Skin epidermis (tissue), 12 donors: ENCODE measurements around the gene MBD3.

Source experiments
- H3K27ac ChIP-seq, 21 experiments: fragments of 200-600 bp; sonication (generic) in 11 of 21; one replicate each; pipeline ENCODE4 v1.5.0; 2020; ENCODE audit warnings: mild to moderate bottlenecking in 3 of 21, inconsistent platforms in 2 of 21, moderate library complexity in 2 of 21
- H3K4me3 ChIP-seq, 7 experiments: fragments of 200-600 bp; sonication (generic) in 2 of 7; one replicate each; pipeline ENCODE4 v1.5.0; 2020; ENCODE audit warnings: inconsistent platforms in 2 of 7, mild to moderate bottlenecking in 2 of 7, moderate library complexity in 1 of 7

The MBD3 gene

DNA sequence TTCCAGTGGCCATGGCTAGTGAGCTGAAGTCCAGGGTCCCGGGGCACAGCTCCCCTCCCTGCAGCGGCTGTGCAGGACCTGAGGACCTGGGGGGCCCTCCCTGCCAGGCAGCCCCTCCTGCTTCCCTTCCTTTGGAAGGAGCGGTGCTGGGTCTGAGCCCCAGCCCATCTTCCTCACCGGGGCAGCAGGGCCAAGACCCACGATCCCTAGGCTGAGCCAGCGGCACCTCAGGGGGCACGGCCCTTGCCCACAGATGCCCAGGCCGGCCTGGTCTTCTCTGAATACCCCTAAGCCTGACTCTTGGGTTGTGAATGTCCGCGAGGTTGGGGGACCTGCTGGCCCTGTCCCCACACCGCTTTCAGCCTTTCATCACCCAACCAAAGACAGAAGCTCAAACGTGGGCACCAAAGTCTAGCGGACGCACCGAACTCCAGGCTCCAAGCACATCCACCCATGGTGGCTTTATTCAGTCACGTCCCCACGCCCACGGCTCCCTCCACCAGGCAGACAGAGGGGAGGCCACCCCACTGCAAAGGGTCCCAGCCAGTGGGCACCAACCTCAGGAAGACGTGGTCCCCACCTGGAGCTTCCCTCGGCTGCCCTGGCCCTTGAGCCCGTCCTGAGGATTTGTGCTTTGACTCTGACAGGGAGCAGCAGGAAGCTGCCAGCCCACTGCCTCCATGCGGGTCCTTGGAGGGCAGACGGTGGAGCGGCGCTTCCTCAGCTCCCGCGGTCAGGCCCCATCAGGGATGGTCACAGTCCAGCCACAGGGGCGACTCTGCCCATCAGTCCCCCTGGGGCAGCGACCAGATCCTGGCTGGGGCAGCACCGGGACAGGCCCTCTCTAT, 16.2 kb downstream of the MBD3 start:
- Histone ChIP-seq H3K27ac (peak overlapping the region in 1 of 21 experiments; percentile 20), H3K4me3 (no peak overlapping the region)

DNA sequence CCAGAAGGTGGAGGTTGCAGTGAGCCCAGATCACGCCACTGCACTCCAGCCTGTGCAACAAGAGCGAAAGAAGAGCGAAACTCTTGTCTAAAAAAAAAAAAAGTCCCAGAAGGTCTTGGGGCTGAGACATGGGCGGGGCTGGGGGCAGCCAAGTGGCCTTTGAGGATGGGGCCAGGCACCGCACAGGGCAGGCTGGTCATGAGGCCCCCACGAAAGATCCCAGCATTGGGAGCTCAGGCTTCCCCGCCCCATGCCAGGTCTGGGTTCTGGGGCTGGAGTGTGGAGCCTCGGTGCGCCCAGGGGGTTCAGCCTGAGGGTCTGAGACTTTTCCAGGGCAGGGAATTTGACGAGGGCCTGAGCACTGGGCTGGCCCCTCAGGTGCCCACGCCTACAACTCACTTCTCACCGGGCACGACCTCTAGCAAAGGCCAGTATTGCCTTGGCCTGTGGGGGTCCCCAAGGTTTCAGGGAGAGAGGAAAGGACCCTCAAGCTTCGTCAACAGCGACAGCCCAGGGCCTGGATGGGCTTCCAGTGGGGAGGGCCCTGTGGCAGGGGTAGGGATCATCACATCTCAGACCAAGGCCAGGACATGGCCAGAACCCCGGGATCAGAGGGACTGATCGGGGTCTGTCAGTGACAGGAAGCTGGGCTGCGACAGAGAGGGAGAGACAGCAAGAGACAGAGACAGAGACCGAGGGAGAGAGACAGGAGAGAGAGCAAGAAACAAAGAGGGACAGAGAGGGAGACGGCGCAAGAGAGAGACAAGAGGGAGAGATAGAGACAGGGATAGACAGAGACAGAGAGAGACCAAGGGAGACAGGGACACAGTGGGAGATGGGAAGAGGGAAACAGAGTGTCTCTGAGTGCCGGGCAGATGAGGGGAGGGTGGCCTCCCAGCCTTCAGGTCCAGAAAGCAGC, 17.1 kb downstream of the MBD3 start:
- Histone ChIP-seq H3K4me3 (no peak overlapping the region), H3K27ac (peak overlapping the region in 1 of 21 experiments; percentile 20)

DNA sequence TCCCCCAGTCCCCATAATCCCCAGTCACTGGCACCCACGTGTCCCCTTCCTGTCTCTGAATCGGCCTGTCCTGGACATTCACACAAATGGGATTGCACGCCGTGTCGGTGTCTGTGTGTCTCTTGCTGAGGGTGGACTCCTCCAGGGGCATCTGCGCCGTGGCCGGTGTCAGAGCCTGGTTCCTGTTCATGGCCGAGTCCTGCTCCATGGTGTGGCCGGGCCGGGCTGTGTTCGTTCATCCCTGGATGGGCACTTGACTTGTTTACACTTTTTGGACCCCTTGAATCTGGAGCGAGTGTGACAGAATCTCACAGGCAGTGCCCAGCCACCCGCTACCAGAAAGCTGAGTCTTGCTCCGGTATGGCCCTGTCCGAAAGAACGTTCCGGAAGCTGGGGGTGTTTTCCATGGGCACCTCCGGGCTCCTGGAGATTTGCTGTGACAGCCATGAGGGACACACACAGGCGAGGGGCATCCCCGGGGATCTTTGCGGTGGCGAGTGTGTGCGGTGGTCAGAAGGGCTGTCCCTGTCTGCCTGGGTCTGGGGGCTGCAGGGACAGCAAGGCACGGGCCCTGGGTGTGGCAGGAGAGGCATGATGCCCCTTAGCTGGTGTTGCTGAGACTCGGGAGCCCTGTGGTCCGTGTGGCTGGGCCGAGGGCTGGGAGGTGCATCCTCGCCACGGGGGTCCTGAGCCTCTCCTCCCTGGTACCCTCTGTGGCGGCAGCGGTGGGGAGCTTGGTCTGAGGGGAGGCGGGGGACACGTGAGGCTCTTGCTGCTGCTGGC, 18.1 kb downstream of the MBD3 start:
- no peak overlapping the region for H3K4me3 ChIP-seq
- no peak overlapping the region for H3K27ac ChIP-seq

DNA sequence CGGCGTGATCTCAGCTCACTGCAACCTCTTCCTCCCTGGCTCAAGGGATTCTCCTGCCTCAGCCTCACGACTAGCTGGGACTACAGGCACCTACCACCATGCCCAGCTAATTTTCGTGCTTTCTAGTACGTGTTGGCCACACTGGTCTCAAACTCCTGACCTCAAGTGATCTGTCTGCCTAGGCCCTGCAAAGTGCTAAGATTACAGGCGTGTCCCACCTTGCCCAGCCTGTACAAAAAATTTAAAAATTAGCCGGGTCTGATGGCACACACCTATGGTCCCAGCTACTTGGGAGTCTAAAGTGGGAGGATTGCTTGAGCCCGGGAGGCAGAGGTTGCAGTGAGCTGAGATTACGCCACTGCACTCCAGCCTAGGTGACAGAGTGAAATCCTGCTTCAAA, 19.9 kb downstream of the MBD3 start:
- Histone ChIP-seq H3K4me3 (no peak overlapping the region), H3K27ac (no peak overlapping the region)

DNA sequence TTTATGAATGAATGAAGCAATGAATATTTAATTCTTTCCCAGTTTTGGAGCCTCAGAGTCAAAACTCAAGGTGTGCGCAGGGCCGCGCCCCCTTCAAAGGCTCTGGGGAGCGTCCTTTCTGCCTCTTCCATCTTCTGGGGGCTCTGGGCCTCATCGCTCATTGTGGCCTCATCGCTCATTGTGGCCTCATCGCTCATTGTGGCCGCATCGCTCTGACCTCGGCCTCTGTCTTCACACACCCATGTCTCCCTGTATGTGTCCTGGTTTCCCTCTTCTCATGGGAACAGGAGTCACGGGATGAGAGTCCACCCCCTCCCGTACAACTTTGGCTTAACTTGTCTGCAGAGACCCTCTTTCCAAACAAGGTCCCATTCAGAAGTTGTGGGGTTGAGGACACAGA, 21.3 kb downstream of the MBD3 start:
- H3K27ac ChIP-seq: no peak overlapping the region
- no peak overlapping the region for H3K4me3 ChIP-seq

DNA sequence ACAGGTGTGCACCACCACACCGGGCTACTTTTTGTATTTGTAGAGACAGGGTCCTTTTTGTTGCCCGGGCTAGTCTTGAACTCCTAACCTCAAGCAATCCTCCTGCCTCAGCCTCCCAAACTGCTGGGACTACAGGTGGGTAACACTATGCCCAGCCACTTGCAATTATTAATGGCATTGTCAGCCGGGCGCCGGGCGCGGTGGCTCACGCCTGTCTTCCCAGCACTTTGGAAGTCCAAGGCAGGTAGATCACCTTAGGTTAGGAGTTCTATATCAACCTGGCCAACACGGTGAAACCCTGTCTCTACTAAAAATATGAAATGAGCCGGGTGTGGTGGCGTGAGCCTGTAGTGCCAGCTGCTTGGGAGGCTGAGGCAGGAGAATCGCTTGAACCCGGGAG, 21.8 kb downstream of the MBD3 start:
- Histone ChIP-seq H3K4me3 (no peak overlapping the region), H3K27ac (no peak overlapping the region)

DNA sequence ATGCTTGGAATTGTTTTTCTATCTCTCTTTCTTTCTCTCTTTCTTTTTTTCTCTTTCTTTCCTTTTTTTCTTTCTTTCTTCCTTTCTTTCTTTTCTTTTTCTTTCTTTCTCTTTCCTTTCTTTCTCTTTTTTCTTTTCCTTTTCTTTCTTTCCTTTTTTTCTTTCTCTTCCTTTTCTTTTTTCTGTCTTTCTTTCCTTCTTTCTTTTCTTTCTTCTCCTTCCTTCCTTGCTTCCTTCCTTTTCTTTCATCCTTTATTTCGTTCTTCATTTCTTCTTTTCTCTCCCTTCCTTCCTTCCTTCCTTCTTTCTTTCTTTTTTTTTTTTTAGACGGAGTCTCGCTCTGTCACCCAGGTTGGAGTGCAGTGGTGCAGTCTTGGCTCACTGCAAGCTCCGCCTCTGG, 22.7 kb downstream of the MBD3 start:
- no peak overlapping the region for H3K27ac ChIP-seq
- no peak overlapping the region for H3K4me3 ChIP-seq

DNA sequence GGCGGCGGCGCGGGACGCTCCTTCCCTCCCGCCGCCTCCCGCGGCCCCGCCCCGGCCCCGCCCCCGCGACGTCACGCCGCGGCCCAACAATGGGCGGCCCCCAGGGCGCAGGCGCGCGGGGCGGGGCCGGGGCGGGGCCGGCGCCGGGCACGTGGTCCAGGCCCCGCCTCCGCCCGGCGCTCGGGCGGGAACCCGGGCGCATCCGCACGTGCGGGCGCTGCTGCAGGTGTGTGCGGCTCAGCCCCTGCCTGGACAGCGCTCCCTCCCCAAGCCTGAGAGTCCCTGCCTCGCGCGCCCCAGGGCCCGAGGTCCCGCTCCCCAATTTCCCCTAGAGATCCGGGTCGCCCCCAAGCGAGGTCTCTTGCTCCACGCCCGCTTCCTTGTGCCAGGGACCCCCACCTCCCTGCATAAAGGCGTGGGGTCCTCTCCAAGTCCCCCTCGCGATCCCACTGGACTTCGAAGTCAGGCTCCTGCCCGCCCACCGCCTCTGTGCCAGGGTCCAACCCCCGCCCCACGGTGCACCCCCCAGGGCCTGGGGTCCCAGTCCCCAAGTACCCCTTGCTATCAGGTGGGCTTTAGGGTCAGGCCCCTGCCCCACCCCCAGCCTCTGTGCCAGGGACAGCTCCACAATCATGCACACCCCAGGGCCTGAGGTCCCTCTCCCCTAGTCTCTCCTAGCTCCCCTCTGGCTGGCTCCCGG, 24.2 kb downstream of the MBD3 start, which contains the start of gene MEX3D:
Gene MEX3D (minus strand): TSS at position 6 of the 700 bp plus-strand sequence. CDS start 267 bp downstream, outside the sequence.
- Histone ChIP-seq H3K27ac (peak within 1 kb of the TSS; percentile 13 to 87 (median 74)), H3K4me3 (peak within 1 kb of the TSS; percentile 60 to 86 (median 74))

DNA sequence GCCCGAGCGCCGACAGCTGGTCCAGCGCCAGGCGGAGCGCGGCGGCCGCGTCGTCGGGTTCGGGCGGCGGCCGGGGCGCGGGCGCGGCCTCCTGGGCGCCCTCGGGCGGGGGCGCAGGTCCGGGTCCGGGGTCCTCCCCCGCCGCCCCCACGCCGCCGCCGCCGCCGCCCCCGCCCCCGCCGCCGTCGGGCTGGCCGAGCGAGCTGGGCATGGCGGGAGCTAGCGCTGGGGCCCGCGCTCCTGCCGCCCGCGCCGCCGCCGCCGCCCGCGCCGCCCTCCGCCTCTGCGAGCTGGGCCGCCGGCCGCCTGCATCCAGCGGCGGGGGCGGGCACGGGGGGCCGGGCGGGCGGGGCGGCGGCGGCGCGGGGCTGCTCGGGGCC, 24.8 kb downstream of the MBD3 start:
- H3K4me3 ChIP-seq: peak overlapping the region in 3 of 7 experiments; percentile 74 to 78 (median 75)

DNA sequence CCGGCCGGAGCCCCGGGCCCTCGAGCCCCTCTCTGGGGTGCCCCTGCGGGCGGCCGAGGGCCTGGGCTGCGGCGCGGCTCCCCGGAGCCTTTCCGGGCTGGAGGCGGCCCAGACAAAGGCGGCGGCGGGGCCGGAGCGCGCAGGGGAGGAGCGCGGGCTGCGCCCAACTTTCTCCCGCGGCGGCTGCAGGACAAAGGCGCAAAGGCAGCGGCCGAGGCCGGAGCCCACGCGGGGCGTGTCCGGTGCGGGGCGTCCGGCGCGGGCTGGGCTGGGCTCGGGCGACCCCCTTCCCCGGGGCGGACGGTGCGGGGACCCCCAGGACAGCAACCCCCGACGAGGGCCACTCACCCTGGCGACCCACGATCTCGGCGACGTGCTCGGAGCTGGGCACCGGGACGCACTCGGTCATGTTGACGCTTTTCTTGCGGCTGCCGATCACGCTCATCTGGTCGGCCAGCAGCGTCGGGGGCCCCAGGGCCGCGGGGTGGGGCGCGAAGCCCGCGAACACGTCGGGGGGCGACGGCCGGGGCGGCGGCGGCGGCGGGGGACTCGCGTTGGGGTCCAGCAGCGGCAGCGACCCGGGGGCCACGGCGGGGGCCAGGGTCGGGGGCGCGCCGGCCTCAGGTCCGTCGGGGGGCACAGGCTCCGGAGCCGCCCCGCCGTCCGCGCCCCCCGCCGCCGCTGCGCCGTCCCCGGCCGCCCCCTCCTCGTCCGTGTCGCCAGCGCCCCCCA, 25.4 kb downstream of the MBD3 start:
- H3K4me3 ChIP-seq: peak overlapping the region; percentile 60 to 86 (median 74)
- H3K27ac ChIP-seq: peak overlapping the region; percentile 13 to 87 (median 74)

More for the DNA sequence above, 24.8 kb downstream of the MBD3 start:
- H3K27ac ChIP-seq: peak overlapping the region in 1 of 21 experiments; percentile 72

DNA sequence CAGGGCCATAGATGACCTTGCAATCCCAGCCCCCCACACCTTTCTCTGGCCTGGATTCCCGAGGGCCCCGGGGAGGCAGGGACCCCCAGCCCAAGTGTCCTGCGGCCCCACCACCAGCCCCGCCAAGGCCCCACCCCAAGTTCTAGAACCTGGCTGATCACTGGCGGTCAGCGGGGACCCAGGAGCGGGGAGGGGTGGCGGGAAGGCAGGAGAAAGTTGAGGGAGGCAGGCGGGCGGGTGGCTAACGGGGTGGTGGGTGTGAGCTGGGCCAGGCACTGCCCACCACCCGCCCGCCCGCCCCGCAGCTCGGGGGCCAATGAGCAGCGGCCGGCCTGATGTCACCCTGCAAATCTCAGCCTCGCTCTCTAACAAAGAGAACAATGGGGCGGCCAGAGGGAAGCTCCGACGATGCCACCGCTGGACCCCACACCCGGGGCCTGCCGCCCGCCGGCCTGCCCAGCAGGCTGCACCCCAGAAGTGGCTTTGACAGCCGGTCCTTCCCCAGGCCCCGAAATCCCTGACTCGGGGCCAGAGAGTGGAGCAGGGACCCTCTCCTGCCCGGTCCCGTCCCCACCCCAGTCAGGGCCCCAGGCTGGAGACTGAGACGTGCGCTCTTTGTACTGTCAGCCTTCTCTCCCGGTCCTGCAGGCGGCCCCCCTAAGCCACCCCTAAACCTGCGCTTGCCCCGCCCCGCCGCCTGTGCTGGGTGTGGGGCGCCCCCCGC, 26.1 kb downstream of the MBD3 start:
- Histone ChIP-seq H3K27ac (peak overlapping the region; percentile 13 to 87 (median 72)), H3K4me3 (peak overlapping the region; percentile 60 to 86 (median 74))

DNA sequence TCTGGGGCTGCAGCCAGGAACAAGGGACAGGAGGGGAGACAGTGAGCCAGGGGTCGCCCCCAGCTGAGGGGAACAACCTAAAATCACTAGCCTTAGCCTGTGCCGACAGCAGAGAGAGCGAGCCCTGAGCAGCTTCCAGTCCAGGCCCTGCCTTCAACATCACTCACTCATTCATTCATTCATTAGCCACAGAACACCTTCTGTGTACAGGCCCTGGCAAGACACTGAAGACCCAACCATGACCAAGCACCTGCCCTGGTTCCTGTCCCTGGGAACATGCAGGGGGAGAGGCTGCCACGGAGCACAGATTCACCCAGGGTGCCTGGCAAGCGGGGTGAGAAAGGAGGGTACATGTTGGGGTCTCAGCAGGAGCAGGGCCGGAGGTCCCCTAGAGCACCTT, 29.4 kb downstream of the MBD3 start:
- H3K27ac ChIP-seq: no peak overlapping the region
- no peak overlapping the region for H3K4me3 ChIP-seq

DNA sequence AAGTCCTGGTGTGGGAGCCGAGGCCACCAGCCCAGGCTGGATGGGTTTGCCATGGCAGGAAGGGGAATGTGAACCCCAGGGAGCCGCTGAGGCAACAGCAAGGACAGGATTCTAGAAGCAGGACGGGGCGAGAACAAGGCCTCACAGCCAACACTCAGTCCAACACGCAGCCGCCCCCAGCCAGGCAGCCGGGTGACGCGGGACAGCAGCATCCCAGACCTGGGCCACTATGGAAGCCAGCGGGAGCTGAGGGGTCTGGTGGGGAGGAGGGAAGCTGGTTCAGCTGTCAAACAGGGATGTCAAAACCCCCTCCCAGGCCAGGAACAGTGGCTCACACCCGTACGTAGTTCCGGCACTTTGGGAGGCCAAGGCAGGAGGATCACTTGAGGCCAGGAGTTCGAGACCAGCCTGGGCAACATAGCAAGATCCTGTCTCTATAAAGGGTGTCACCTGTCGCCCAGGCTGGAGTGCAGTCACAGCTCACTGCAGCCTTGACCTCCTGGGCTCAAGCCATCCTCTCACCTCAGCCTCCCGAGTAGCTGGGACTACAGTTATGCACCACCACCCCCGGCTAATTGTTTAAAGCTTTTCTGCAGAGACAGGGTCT, 31.3 kb downstream of the MBD3 start:
- Histone ChIP-seq H3K27ac (no peak overlapping the region), H3K4me3 (no peak overlapping the region)

DNA sequence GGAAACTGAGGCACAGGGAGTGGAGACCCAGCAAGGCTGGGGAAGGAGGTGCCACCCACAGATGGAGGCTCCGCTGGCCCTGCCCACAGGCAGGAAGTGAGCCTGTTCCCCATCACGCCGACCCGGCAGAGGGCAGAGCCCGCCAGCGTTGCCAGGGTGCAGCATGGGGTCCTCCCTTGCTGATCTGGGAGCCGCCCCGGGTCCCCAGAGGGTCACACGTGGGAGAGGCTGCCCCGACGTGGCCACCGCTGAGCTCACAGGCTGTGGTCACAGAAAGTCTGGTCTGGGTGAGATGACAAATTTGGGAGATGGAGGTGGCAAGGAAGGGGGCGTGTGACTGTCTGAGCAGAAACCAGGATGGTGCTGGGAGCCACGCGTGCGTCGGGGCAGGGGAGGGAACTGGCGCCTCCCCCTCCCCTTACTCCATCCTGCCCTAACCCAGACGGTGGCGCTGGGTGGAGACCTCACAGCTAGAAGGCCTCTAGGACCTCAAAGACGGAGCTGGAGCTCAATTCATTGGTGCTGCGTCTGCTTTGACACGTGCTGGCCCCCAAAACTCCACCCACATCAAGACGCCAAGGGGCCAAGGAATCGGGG, 32.3 kb downstream of the MBD3 start:
- Histone ChIP-seq H3K4me3 (no peak overlapping the region), H3K27ac (no peak overlapping the region)

DNA sequence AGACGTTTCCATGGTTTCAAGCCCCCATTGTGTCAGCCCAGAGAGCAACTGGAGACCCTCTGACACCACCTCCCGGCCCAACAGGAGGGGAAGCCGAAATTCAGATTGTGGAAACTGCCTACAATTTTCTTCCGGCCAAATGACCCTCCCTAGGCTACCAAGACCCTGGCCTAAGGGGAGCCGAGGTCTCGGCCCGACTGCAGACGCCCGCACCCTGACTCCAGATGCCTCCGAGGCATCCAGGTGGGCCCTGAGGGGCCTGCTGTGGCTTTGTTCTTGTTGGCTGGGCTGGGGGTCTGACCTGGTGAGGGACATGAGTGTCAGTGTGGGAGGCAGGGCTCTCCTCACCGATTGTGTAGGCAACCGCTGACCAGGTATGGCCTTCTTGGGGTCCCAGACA, 34.1 kb downstream of the MBD3 start:
- no peak overlapping the region for H3K4me3 ChIP-seq
- no peak overlapping the region for H3K27ac ChIP-seq

DNA sequence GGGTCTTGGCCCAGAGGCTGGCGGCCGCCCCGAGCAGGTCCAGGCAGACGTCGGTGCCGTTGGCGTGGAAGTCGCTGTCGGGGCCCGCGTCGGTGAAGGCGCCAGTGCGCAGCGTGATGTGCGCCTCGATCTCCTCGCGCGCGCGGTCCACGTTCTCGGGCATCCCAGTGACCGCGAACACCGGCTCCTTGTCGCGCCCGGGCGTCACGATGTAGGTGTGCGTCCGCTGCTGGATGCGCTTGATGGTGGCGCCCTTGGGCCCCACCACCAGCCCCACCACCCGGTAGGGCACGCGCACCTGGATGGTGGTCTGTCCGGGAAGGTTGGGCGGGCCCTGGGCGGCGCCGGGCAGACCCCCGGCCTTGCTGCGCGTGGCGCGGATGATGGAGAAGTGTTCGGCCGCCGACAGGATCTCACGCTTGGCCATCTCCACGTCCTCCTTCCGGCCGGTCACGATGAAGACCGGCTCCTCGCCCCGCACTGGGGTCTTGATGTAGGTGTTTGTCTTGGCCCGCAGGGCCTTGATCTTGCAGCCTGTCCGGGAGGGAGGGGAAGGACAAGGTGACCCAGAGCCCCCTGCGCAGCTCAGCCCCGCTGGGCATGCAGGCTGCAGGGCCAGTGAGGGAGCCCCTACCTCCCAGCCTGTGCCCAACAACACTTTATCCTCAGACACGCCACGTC, 36.1 kb downstream of the MBD3 start:
- H3K27ac ChIP-seq: no peak overlapping the region
- no peak overlapping the region for H3K4me3 ChIP-seq
